ENCODE measurements around the gene KAT14. TPM values are rescaled to one million over a fixed set of nuclear protein-coding genes. Genes with fewer than 3 reads are reported as not detected.
"Not testable (repeated sequence)": the region's sequence is repeated elsewhere in the genome, so short reads cannot be mapped to it uniquely, and the experiment has no call there.

Gene KAT14
- total RNA-seq, 4 donors from 2014 or later, result 11.0 to 21.9 (median 14.6) TPM

DNA sequence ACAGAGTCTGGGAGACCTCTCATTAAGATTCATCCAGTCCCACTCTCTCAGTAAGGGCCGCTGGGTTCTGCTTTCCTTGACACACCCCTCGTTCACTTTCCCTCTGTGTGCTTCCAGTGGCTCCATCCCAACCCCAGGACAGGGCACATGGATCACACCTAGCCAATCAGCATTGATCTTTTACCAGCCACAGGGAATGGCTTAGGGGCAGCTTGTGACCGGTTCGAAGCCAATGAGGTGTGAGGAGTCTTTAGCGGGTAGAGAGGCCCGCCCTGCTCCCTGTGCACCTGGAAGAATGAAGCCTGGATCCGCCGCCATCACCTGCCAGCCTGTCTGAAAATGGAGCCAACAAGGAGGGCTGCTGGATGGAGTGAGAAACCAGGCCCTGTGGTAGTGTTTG lies 44.8 kb upstream of the KAT14 start:
- TF ChIP-seq POLR2A (IDR thresholded peaks at IDR 0.05) (no peak), CTCF (IDR thresholded peaks at IDR 0.05) (no peak)
- intact Hi-C loops (cut with DNase I; ENCODE audit: low total_unique reads), result no loop called here
- H3K4me3 ChIP-seq (ENCODE audit: low read depth, poor library complexity, severe bottlenecking), result no peak overlapping the region
- DNase-seq (ENCODE audit: low spot score in 2 of 2), result peak in 1 of 2 donors; percentile 20
- 84 to 88% methylated on average over 8 of the region's 8 CpGs for WGBS, 2 donors

DNA sequence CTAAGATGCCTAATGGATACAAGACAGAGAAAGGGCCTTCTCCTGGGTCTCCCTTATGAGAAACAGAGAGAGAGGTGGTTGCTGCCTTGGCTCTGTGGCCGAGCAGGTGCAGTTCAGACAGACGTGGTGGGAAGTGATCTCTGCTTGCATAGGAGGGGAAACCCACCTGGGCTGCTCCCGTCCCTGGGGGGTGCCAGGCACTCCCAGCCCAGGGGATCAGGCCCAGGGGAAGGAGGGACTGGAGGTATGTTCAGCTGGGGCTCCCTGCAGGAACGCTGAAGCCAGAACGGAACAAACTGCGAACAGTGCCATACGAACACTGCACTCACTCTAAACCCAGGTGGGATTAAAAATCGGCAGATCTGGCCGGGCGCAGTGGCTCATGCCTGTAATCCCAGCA lies 44.3 kb upstream of the KAT14 start:
- intact Hi-C loops (cut with DNase I; ENCODE audit: low total_unique reads), result no loop called here
- H3K4me3 ChIP-seq (ENCODE audit: low read depth, poor library complexity, severe bottlenecking), result no peak overlapping the region
- 76 to 79% methylated on average over 9 to 10 of the region's 10 CpGs for WGBS, 2 donors
- peak in 1 of 2 donors; percentile 50 for DNase-seq (ENCODE audit: low spot score in 2 of 2)
- TF ChIP-seq POLR2A (IDR thresholded peaks at IDR 0.05), result no peak
- TF ChIP-seq CTCF (IDR thresholded peaks at IDR 0.05), result no peak

- H3K4me3 ChIP-seq (ENCODE audit: low read depth, poor library complexity, severe bottlenecking), result no peak overlapping the region
- 83 to 92% methylated on average over 5 of the region's 5 CpGs for WGBS, 2 donors
- peak in 1 of 2 donors; percentile 1 for DNase-seq (ENCODE audit: low spot score in 2 of 2)
- TF ChIP-seq POLR2A (IDR thresholded peaks at IDR 0.05) (no peak), CTCF (IDR thresholded peaks at IDR 0.05) (no peak)
- intact Hi-C loops (cut with DNase I; ENCODE audit: low total_unique reads), result no loop called here
These were observed 43.5 kb upstream of the KAT14 start for GRCh38 chr20:18094191-18094590.

DNA sequence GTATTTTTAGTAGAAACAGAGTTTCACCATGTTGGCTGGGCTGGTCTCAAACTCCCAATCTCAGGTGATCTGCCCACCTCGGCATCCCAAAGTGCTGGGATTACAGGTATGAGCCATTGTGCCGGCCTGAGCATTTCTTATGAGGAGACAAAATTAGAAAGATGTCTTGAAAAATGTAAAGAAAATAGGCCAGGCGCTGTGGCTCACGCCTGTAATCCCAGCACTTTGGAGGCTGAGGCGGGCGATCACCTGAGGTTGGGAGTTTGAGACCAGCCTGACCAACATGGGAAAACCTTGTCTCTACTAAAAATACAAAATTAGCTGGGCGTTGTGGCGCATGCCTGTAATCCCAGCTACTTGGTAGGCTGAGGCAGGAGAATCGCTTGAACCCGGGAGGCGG lies 37.1 kb upstream of the KAT14 start:
- 92 to 97% methylated on average over 11 of the region's 11 CpGs for WGBS, 2 donors
- intact Hi-C loops (cut with DNase I; ENCODE audit: low total_unique reads); H3K4me3 ChIP-seq (ENCODE audit: low read depth, poor library complexity, severe bottlenecking): not testable (repeated sequence)
- DNase-seq (ENCODE audit: low spot score in 2 of 2), result peak in 1 of 2 donors; percentile 71

GRCh38 chr20:18101125-18101810 lies 36.4 kb upstream of the KAT14 start:
- peak in 1 of 2 donors; percentile 26 for DNase-seq (ENCODE audit: low spot score in 2 of 2)
- TF ChIP-seq POLR2A (IDR thresholded peaks at IDR 0.05) (no peak), CTCF (IDR thresholded peaks at IDR 0.05) (no peak)
- 65 to 67% methylated on average over 7 of the region's 7 CpGs for WGBS, 2 donors
- no peak overlapping the region for H3K4me3 ChIP-seq (ENCODE audit: low read depth, poor library complexity, severe bottlenecking)
- intact Hi-C loops (cut with DNase I; ENCODE audit: low total_unique reads), result no loop called here

GRCh38 chr20:18103497-18103896 lies 34.2 kb upstream of the KAT14 start:
- intact Hi-C loops (cut with DNase I; ENCODE audit: low total_unique reads), result no loop called here
- no peak for TF ChIP-seq CTCF (IDR thresholded peaks at IDR 0.05)
- TF ChIP-seq POLR2A (IDR thresholded peaks at IDR 0.05), result no peak
- WGBS, 2 donors, result 77 to 89% methylated on average over 1 of the region's 1 CpG
- peak in 1 of 2 donors; percentile 8 for DNase-seq (ENCODE audit: low spot score in 2 of 2)
- H3K4me3 ChIP-seq (ENCODE audit: low read depth, poor library complexity, severe bottlenecking), result no peak overlapping the region

Measured in lower leg skin (tissue), 4 donors.